Measurements from ENCODE around the gene DLG4. TPM values are rescaled to one million over a fixed set of nuclear protein-coding genes. Genes with fewer than 3 reads are reported as not detected.
A peak's percentile ranks its signal among the peaks of the same experiment; 100 is the strongest.

The DLG4 gene
- polyA plus RNA-seq, 3 donors, result 32.1 to 39.7 (median 35.3) TPM

DNA sequence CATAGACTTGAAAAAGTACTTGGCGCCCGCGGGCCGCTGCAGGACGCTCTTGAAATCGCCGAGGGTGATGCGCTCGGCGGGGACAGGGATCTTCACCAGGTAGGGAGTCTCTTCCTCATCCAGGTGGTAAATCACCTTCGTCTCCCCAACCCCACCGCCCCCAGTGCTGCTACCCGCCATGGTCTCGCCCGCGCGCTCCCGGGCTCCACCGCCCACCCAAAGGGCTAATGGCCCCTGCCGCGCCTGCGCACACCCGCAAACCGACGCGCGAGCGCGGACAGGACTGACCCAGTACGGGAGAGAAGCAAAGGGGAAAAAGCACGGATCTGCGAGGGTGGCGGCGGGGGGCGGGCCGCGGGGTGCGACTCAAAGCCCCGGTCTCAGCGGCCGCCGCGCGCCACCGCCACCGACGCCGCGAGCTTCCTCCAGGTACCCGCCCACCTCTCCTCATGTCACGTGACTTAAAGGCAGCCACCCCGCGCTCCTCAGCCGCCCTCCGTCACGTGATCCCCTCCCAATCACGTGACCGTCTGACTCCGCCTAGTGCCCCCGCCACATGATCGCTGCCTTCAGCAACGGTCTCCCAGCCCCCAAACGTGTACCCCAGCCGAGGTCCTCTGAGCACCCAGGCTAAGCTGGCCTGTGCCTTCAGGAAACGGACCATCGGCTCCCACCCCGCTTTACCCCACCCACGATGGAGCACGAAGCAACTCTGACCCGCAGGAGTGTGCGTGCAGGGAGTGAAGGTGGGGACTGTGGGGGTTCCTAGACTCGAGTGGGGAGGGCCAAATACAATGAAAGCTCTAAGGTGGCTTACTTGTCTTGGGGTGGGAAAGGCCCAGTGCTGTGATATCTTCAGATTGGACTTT lies 14.7 kb upstream of the DLG4 start, which contains the start of gene DVL2:
Gene DVL2 (minus strand): TSS at position 435 of the 869 bp plus-strand sequence. CDS start 255 bp downstream, at position 180.
- DNase-seq, result peak; percentile 95

DNA sequence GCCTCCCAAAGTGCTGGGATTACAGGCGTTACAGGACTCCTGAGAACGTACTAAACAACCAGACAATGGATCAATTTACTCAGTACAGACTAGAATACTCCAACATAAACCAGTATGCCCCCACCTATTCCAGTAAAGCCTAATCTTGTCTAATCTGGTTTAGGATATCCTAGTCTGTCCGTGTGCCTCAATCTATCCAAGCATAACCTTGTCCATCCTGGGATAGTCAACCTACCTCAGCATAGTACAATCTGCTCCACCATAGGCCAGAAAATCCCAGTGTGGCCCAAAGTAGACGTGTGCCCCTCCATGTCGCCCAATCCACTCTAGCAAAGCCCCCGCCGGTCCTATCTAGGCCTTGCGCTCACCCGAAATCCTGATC lies 14.1 kb upstream of the DLG4 start:
- no peak for DNase-seq

- DNase-seq, result no peak
These were observed 12.5 kb upstream of the DLG4 start for GRCh38 chr17:7232114-7232513.

GRCh38 chr17:7229504-7229903 lies 9.9 kb upstream of the DLG4 start:
- DNase-seq, result no peak

- DNase-seq, result no peak
These were observed 9.3 kb upstream of the DLG4 start for GRCh38 chr17:7228920-7229319.

- DNase-seq, result no peak
These were observed 7.4 kb upstream of the DLG4 start for GRCh38 chr17:7226721-7227710.

GRCh38 chr17:7225711-7226331 lies 6.2 kb upstream of the DLG4 start:
- DNase-seq, result no peak

DNA sequence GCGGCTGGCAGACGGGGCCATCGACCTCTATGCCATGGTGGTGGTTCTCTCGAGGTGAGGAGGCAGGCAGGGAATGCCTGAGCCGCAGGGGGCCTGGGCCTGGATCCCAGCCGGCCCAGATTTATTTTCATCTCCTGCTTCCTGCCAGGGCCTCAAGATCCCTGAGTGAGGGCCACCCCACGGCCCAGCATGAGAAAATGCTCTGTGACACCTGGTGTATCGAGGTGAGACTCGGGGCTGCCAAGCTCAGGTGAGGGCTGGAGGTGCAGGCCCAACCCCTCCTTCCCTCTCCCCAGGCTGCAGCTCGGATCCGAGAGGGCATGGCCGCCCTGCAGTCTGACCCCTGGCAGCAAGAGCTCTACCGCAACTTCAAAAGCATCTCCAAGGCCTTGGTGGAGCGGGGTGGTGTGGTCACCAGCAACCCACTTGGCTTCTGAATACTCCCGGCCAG lies 5.0 kb upstream of the DLG4 start:
- no peak for DNase-seq

- DNase-seq, result no peak
These were observed 4.5 kb upstream of the DLG4 start for GRCh38 chr17:7224110-7224509.

- DNase-seq, result no peak
These were observed 3.7 kb upstream of the DLG4 start for GRCh38 chr17:7223375-7223774.

DNA sequence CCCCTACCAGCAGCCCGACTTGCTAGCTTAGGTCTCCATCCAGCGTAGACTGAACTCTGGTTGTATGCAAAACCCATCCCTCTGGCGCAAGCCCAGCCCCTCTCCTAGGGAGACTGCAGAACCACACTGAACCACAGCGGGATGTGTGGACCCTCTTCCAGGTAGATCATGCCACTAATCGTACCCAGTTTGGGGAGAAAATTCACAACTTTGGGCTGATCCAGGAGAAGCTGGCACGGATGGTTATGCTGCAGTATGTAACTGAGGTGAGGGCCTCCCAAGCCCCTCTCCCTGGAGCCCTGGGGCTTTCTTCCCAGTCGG lies 3.3 kb upstream of the DLG4 start:
- no peak for DNase-seq

DNA sequence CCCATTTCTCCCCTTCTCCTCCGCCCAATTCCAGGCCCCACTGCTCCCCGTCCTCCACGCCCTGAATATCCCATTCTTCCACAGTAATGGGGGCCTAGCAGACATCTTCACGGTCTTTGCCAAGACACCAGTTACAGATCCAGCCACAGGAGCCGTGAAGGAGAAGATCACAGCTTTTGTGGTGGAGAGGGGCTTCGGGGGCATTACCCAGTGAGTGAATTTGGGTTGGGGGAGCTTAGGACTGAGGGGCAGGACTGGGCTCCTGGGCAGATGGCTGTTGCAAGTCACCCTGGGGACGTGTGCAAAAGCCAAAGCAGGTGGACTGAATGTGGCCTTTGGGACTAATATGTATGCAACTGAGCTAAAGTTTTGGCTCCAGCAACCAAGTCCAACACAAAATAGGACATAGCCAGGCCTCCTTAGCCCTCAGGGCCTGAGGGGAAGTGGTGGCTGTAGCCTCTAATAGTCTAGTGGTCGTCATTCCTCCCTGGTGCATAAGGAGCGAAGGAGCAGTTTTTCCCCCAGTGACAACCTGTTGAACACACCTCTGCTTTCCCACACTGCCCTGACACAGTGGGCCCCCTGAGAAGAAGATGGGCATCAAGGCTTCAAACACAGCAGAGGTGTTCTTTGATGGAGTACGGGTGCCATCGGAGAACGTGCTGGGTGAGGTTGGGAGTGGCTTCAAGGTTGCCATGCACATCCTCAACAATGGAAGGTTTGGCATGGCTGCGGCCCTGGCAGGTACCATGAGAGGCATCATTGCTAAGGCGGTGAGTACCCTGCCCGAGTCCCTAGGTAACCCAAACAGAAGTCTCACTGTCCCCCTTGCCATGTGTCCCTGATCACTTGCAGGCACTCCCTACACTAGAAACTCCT lies 2.7 kb upstream of the DLG4 start:
- no peak for DNase-seq

DNA sequence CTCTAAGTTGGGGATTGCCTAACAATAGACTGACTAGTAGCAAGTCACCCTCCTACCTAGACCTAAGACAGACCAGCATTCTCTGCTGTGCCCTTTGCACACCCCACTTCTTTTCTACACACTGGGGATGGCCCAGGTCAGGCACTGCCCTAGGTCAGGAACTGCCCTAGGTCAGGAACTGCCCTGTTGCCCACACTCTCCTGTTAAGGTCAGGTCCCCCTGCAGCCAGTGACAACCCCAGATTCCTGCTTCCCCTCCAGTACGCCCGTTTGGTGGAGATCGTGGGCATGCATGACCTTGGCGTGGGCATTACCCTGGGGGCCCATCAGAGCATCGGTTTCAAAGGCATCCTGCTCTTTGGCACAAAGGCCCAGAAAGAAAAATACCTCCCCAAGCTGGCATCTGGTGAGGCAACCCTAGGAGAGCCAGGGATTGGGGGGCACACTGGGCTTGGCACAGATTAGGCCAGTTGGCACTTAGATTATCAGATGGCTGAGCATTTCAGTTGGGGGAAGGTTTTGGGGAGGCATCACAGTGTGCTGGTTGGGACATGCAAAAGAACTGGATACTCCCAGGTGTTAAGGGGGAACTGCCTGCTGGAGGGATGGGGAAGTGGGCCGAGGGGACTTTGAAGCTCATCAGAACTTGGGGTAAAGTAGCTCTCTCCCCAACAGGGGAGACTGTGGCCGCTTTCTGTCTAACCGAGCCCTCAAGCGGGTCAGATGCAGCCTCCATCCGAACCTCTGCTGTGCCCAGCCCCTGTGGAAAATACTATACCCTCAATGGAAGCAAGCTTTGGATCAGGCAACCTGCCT lies 1.8 kb upstream of the DLG4 start:
- no peak for DNase-seq

- no peak for DNase-seq
These were observed 1.1 kb upstream of the DLG4 start for GRCh38 chr17:7220593-7221277.

GRCh38 chr17:7219229-7219811 lies 316 bp downstream of the DLG4 start:
- no peak for DNase-seq

DNA sequence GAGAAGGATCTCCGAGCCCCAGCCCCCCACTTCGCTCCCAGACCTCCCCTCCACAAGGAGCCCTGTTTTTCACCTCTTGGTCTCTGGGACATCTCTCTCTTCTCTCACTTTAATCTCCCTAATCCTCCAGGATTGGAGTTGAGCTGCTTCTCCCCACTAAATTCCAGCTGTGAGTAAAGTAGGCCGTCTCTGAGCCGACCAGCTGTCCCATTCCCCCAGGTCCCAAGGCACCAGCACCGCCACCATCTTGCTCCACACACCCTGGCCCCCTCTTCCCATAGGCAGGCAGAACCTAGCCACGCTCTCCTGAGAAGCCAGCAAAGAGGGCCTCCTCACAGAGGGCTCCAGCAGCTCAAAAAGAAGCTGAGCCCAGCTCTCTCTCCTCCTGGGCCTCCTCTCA lies 878 bp downstream of the DLG4 start:
- no peak for DNase-seq

GRCh38 chr17:7218166-7218565 lies 1.5 kb downstream of the DLG4 start:
- no peak for DNase-seq

DNA sequence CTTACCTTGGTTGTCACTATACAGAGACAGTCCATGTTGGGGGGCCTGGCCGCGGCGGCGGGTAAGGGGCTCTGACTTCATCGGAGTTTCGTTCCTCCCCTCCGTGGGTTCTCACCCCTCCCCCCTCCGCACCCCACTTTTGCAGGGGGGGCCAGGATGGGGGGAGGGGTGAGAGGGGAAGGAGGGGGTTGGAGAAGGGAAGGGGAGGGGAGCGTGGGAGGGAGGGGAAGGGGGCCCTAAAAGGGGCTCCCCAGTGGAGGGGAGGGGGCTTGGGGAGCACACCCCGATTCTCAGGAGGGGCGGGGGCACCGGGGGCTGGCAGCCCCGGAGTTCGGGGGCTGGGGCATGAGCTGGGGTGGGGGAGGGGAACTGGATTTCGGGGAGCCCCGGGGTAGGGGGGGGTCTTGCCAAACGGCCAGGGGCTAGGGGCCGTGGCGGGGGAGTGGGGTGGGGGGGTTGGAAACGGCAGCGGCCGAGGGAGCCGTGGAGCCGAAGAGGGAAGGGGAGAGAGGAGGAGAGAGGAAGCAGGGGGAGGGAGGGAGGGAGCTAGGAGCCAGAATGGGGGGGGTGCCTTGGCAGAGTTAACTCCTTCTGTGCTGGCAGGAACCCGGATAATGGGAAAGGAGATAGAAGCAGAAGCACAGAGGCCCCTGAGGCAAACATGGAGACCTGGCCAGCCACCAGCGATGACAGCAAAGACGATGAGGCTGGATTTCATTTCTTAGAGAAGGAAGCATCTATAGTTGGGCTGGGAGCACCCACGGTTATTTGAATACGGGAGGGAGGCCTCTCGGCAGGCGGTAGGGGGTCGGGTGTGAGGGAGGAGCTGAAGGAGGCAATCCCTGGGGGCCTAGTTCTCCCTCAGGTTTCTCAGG lies 2.3 kb downstream of the DLG4 start:
- peak; percentile 83 for DNase-seq
